HTERT RPE-1 (cell line): ENCODE results near the gene TLX2.

Experiments used
- in situ Hi-C: fragments of 300-500 bp; cut with MboI; formaldehyde crosslinking; loops from 4 replicates; pipeline ENCODE4 v1.14.3; 2020; ENCODE audit warnings: low sequenced_read_pairs

The TLX2 gene

GRCh38 chr2:74511104-74511989 lies 2.9 kb upstream of the TLX2 start:
- in situ Hi-C loops = no loop called here

- in situ Hi-C loops = no loop called here
These were observed 1.3 kb upstream of the TLX2 start for GRCh38 chr2:74512744-74513604.

GRCh38 chr2:74513605-74514367 lies 464 bp upstream of the TLX2 start:
- in situ Hi-C loops = no loop called here

- in situ Hi-C loops = no loop called here
These were observed 1.2 kb downstream of the TLX2 start for GRCh38 chr2:74515271-74515980.

GRCh38 chr2:74515981-74516633 lies 1.9 kb downstream of the TLX2 start:
- in situ Hi-C loops = no loop called here

- in situ Hi-C loops = no loop called here
These were observed 2.4 kb downstream of the TLX2 start for GRCh38 chr2:74516650-74517049.

- in situ Hi-C loops = no loop called here
These were observed 8.3 kb downstream of the TLX2 start for GRCh38 chr2:74522516-74522915.

GRCh38 chr2:74524005-74524404 lies 9.8 kb downstream of the TLX2 start:
- in situ Hi-C loops = no loop called here

GRCh38 chr2:74524955-74525716 lies 10.9 kb downstream of the TLX2 start:
- in situ Hi-C loops = no loop called here

GRCh38 chr2:74525717-74526648 lies 11.7 kb downstream of the TLX2 start, which contains the start of gene DQX1:
TSS of gene DQX1 (minus strand) at chr2:74526231. CDS start at chr2:74525729, 502 bp downstream.
- in situ Hi-C loops = no loop called here

GRCh38 chr2:74526649-74527230 lies 12.5 kb downstream of the TLX2 start:
- in situ Hi-C loops = no loop called here

- in situ Hi-C loops = no loop called here
These were observed 13.5 kb downstream of the TLX2 start for GRCh38 chr2:74527741-74528140.

- in situ Hi-C loops = no loop called here
These were observed 14.5 kb downstream of the TLX2 start for GRCh38 chr2:74528600-74529356.

- in situ Hi-C loops = no loop called here
These were observed 15.3 kb downstream of the TLX2 start, which contains the start of the genes AUP1 and HTRA2 for GRCh38 chr2:74529357-74530238. TSS of gene AUP1 (minus strand) at chr2:74529706. CDS start at chr2:74529629, 77 bp downstream. TSS of gene HTRA2 (plus strand) at chr2:74529933. CDS start at chr2:74530007, 74 bp downstream.

- in situ Hi-C loops = no loop called here
These were observed 16.3 kb downstream of the TLX2 start for GRCh38 chr2:74530239-74531187.
